Kidney glomerular epithelial cell (primary cell): Measurements from ENCODE around the gene GDF7.
A peak's percentile ranks its signal among the peaks of the same experiment; 100 is the strongest.

ENCODE experiments used
- DNase-seq: peaks from one replicate; lab custom pipeline; 2025; lab: John Stamatoyannopoulos, UW

Gene GDF7

GRCh38 chr2:20666304-20667150 lies at the start of gene GDF7:
Gene GDF7 (plus strand): TSS chr2:20667144. CDS start chr2:20667240, 96 bp downstream.
- no peak for DNase-seq

- DNase-seq: peak; percentile 89
Measured at GRCh38 chr2:20617892-20618467, 49.0 kb upstream of the GDF7 start.

GRCh38 chr2:20618468-20618885 lies 48.5 kb upstream of the GDF7 start:
- DNase-seq: no peak

- DNase-seq: no peak
Measured at GRCh38 chr2:20618886-20619521, 47.9 kb upstream of the GDF7 start.

- no peak for DNase-seq
Measured at GRCh38 chr2:20619624-20620024, 47.3 kb upstream of the GDF7 start.

- DNase-seq: no peak
Measured at GRCh38 chr2:20620271-20620681, 46.7 kb upstream of the GDF7 start.

GRCh38 chr2:20620696-20621365 lies 46.1 kb upstream of the GDF7 start:
- DNase-seq: no peak

- no peak for DNase-seq
Measured at GRCh38 chr2:20621366-20622295, 45.3 kb upstream of the GDF7 start.

- DNase-seq: no peak
Measured at GRCh38 chr2:20622296-20622686, 44.7 kb upstream of the GDF7 start.

GRCh38 chr2:20622731-20623130 lies 44.2 kb upstream of the GDF7 start:
- DNase-seq: no peak

GRCh38 chr2:20623241-20623640 lies 43.7 kb upstream of the GDF7 start:
- no peak for DNase-seq

- no peak for DNase-seq
Measured at GRCh38 chr2:20623741-20624155, 43.2 kb upstream of the GDF7 start.

- DNase-seq: no peak
Measured at GRCh38 chr2:20624156-20624883, 42.6 kb upstream of the GDF7 start.

- no peak for DNase-seq
Measured at GRCh38 chr2:20624884-20625485, 42.0 kb upstream of the GDF7 start.

- DNase-seq: peak; percentile 88
Measured at GRCh38 chr2:20625491-20626391, 41.2 kb upstream of the GDF7 start.

GRCh38 chr2:20626392-20626697 lies 40.6 kb upstream of the GDF7 start:
- no peak for DNase-seq

GRCh38 chr2:20626698-20627513 lies 40.0 kb upstream of the GDF7 start:
- DNase-seq: peak; percentile 94

- DNase-seq: no peak
Measured at GRCh38 chr2:20627712-20628380, 39.1 kb upstream of the GDF7 start.
